NCI-H526 treated with DMSO at 0.1 percent for 48 hours (cell line): ENCODE results near the gene OLFML1.
A peak's percentile ranks its signal among the peaks of the same experiment; 100 is the strongest.

ENCODE experiments used
- DNase-seq: peaks from one replicate; lab custom pipeline; 2025; lab: John Stamatoyannopoulos, UW

Gene OLFML1

GRCh38 chr11:7485186-7486097 lies at the start of gene OLFML1:
Gene OLFML1, plus strand, starts transcription at chr11:7485506. Its CDS starts 370 bp downstream, at chr11:7485876.
- DNase-seq, result no peak

- no peak for DNase-seq
Measured at GRCh38 chr11:7436146-7436545, 49.2 kb upstream of the OLFML1 start.

- DNase-seq, result no peak
Measured at GRCh38 chr11:7436657-7437056, 48.6 kb upstream of the OLFML1 start.

GRCh38 chr11:7437696-7438095 lies 47.6 kb upstream of the OLFML1 start:
- DNase-seq, result no peak

- DNase-seq, result no peak
Measured at GRCh38 chr11:7439746-7440320, 45.5 kb upstream of the OLFML1 start.

- DNase-seq, result peak; percentile 21
Measured at GRCh38 chr11:7442588-7443215, 42.6 kb upstream of the OLFML1 start.

- DNase-seq, result no peak
Measured at GRCh38 chr11:7444091-7444981, 41.0 kb upstream of the OLFML1 start.

- DNase-seq, result no peak
Measured at GRCh38 chr11:7445564-7445963, 39.7 kb upstream of the OLFML1 start.

- no peak for DNase-seq
Measured at GRCh38 chr11:7448201-7448600, 37.1 kb upstream of the OLFML1 start.

- DNase-seq, result no peak
Measured at GRCh38 chr11:7449211-7449840, 36.0 kb upstream of the OLFML1 start.

- DNase-seq, result peak; percentile 17
Measured at GRCh38 chr11:7449841-7450214, 35.5 kb upstream of the OLFML1 start.

- DNase-seq, result no peak
Measured at GRCh38 chr11:7450836-7451235, 34.5 kb upstream of the OLFML1 start.

GRCh38 chr11:7451520-7451919 lies 33.8 kb upstream of the OLFML1 start:
- no peak for DNase-seq

GRCh38 chr11:7451952-7452494 lies 33.3 kb upstream of the OLFML1 start:
- no peak for DNase-seq

GRCh38 chr11:7454854-7455253 lies 30.5 kb upstream of the OLFML1 start:
- no peak for DNase-seq

GRCh38 chr11:7457211-7457610 lies 28.1 kb upstream of the OLFML1 start:
- no peak for DNase-seq

- DNase-seq, result no peak
Measured at GRCh38 chr11:7462706-7463105, 22.6 kb upstream of the OLFML1 start.

GRCh38 chr11:7467652-7468051 lies 17.7 kb upstream of the OLFML1 start:
- DNase-seq, result no peak

- no peak for DNase-seq
Measured at GRCh38 chr11:7469351-7469865, 15.9 kb upstream of the OLFML1 start.

GRCh38 chr11:7471071-7471470 lies 14.2 kb upstream of the OLFML1 start:
- no peak for DNase-seq

GRCh38 chr11:7473717-7474116 lies 11.6 kb upstream of the OLFML1 start:
- no peak for DNase-seq
